GM18858 (cell line): ENCODE results near the gene MRM3.
"Not testable (repeated sequence)": the region's sequence is repeated elsewhere in the genome, so short reads cannot be mapped to it uniquely, and the experiment has no call there.

Experiments used
- ATAC-seq: cut with Tn5 transposase; IDR thresholded peaks from one replicate; pipeline ENCODE4 v1.9.1; 2021; ENCODE audit not compliant: unreplicated experiment

MRM3 gene

DNA sequence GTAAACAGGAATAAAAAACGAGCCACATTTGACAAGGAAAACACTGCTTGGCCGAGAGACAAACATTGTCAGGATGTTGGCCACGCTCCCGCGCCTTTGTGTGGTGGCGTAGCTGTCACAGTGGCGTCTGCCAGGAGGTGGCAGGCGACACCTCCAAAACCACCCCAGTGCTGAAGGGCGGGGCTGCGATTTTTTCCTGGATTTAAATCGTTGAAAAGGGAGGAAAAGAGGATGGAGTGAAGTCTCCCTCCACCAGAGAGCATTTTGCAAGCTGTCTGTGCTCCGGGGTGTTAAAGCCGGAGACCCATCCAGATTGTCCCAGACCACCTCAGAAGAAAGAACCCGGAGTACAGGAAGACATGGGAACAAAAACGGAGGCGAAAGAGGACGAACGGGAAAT, 12.7 kb downstream of the MRM3 start:
- no peak for ATAC-seq

DNA sequence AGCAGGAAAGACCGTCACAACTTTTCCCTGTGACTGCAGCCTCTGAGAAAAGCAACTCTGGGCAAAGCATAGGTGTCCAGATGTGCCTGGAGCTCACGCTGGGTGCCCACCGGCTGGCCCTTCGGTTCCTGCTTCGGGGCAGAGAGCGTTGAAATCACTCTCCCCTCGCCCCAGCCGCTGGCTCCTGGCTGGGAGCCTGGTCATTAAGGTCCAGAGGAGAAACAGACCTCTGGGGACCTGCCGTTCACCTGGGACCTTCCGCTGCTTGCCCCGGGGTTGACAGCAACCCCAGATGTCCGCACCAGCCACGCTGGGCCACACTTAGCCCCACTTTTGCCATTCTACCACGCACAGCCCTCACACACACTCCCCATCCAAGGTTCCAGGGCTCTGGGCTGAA, 13.1 kb downstream of the MRM3 start:
- no peak for ATAC-seq

DNA sequence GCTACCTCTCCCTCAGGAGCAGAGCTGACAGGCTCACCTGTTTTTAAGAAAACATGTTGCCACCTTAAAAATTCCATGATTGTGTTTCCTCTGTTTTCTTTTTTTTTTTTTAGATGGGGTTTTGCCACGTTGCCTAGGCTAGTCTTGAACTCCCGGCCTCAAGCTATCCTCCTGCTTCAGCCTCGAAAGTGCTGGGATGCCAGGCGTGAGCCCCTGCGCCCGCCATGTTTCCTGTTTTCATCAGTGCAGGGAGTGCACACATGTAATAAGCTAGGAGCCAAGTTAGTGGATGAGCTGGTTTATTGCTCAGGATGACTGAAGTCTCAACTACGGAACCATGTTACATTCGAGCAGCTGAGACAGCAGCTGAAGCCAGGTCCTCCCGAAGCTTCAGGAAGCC, 13.6 kb downstream of the MRM3 start:
- no peak for ATAC-seq

DNA sequence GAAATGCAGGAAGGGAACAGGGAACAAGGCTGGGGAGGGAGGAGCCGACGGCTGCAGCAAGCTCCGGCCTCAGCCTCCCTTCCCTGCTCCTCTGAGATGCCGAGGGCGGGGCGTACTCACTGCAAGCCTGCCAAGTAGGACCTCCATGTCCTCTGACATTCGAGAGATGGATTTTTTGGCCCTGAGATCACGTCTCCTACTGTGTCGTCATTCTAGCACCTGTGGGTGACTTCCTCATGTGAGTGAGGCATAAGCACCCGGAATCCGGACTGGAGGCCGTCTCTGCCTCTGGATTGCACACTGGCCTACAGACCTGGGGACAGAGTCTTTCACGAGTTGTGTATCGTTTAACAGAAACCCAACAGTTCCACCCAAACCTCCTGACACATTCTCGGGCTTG, 14.5 kb downstream of the MRM3 start:
- no peak for ATAC-seq

DNA sequence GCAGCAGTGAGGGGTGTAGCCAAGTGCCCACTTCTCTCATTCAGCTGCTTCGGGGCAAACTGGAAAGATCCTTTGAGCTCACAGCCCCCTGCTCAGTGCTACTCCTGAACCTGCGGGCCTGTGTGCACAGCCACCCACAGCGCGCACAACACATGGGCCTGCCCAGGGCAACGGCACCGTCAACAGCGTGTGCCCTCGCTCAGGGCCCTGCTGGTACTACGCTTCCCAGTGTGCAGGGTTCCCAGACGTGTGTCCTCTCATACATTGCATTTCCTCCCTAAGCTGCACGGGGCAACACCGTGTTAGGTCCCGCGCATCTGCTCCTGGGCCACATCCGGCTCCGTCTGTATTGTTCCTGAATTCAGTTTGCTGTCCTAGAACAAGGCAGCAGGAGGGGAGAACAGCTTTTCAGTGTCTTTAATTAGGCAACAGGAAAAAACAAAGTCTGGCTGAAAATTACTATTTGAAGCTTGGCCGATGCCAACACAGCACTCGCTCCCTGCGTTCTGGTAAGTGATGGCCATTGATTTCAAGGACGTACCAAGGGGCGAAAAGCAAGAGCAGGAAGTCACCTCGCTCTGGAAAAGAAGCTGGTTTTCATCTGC, 15.2 kb downstream of the MRM3 start:
- ATAC-seq: no peak

DNA sequence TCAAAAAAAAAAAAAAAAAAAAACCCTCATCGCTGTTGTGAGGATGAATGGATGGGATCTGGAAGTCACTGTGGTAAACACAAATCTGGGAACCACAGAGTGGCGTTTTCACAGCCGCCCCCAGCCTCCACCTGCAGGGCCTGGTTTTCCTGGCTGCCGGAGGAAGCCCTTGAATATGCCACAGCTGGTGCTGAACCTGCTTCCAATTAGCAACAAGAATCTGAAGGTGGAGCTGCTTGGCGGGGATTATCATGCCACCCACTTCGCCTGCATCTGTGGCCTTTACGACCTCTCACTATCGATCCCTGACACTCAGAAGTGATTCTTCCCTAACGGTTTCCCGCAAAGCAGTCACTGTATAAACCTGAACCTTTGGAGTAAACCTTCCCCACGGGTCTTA, 16.1 kb downstream of the MRM3 start:
- no peak for ATAC-seq

DNA sequence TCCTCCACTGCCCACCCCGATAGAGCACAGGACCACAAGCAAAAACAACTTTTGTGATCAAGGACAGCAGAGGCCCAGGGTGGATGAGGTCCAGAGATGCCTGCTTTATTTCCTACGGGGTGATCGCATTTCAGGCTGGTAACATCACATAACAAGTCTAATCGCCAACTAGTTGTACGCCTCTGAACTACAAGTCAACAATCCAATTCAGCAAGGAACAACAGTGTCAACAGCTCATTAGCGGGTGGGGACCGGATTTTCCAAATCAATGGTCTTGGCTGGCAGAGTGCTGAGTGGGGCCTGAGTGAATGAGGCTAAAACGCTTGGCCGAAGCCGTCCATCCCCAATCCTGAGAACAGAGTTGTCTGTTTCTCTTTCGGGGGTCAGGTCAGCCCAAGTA, 17.1 kb downstream of the MRM3 start:
- ATAC-seq: no peak

DNA sequence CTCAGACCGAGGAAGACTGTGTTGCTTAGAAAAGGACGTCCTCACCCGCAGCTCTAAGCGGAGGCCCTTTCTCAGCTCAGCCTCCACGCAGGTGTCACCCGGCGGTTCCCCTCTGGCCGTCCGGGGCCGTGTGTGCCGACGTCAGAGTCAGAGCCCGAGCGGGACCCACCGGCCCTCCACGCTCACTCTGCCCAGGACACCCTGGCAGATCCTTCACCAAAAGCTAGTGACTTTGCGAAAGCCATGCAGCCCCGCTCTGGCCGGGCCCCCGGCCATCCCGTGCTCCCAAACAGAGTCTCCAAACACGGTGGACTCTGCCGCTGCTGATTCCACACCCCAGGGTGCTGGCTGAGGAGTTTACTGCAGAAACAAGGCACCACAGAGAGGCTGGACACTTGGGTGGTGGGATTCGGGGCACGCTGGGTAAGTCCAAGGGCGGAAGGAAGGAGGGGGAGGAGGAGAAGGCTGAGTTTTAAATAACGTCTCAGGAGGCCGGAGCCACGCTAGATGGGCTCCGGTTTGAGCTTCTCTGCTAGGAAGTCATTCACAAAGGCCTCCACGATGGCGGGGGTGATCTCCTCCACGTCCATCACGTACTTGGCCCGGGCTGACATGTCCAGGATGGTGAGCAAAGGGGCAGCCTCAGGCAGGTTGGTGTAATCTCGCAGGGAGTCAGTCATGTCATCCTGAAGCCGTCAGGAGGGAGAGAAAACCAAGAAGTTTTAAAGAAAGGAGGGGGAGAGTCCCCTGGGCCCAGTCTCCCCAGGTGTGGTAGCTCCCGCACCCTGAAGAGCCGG, 18.5 kb downstream of the MRM3 start:
- ATAC-seq: no peak

DNA sequence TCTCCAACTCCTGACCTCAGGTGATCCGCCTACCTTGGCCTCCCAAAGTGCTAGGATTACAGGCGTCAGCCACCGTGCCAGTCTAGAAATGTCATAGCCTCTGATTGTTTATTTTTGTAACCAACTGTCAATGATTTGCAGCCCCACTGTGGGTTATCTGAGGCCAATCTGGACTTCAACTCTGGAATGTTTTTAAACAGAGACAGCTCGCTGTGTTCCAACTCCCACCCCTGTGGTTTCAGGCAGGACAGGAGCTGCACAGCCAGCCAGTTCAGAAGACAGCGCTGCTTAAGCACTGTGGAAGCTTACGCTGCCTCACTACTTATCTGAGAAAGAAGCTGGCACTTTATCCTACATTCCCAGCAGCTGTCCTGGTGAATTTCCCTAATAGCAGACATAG, 19.5 kb downstream of the MRM3 start:
- no peak for ATAC-seq

DNA sequence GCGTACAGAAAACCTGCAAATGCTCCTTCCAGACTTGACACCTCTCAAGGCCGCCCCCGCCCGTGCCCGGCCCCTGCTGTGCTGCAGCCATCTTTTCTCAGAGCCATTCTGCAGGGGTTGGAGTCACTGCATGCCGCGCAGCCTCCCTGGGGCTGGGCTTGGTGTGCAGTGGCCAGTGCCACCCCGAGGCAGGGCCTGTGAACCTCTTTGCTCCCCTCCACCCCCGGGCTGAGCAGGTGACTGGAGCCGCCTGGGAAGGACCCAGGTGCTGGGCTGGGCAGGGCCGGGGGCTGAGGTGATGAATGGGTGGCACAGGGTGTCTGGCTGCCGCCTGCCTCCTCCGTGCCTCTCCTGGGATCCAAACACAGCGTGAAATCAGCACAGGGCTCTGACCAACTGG, 20.3 kb downstream of the MRM3 start:
- ATAC-seq: no peak

DNA sequence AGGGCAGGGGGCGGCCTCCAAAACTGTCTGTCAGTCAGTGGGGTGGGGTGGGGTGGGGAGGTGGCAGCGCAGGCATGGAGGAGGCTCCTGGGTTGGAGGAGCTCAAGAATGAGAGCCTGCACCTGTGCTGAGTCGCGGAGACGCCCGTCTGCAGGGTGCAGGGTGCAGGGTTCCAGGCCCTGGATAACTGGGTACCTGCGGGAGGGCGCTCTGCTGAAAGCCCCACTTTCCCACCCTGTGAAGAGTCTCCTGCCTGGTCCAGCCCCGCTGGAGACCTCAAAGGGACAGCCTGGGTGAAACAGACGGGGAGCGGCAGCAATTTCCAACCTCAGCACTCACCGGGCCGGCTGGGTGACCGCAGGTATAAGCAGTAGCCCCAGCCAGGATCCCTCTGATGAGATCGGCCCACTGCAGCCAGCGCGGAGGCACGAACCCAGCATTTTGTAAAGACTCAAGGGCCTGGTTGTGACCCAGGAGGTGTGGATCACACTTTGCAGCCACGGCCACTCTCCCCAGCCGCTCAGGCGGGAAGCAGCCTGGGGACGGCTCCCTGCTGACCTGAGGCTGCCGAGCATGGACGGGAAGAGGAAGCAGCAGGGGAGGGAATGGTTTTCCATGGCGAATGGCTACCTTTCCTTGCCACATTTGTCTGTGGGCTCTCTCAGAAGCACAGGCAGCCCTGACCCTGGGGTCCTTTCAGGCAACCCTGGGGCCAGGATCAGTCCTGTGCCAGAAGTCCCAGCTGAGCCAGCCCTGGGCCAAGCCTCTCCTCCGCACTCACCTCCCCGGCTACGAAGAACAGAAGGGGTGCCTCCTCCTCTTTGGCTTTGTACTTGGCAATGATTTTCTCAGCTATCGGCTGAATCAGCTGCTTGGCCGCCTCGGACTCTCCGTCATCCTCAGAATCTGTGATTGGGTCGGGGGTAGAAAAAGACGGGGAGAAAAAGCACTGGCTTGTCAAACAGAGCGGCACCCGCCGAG, 21.0 kb downstream of the MRM3 start:
- no peak for ATAC-seq

DNA sequence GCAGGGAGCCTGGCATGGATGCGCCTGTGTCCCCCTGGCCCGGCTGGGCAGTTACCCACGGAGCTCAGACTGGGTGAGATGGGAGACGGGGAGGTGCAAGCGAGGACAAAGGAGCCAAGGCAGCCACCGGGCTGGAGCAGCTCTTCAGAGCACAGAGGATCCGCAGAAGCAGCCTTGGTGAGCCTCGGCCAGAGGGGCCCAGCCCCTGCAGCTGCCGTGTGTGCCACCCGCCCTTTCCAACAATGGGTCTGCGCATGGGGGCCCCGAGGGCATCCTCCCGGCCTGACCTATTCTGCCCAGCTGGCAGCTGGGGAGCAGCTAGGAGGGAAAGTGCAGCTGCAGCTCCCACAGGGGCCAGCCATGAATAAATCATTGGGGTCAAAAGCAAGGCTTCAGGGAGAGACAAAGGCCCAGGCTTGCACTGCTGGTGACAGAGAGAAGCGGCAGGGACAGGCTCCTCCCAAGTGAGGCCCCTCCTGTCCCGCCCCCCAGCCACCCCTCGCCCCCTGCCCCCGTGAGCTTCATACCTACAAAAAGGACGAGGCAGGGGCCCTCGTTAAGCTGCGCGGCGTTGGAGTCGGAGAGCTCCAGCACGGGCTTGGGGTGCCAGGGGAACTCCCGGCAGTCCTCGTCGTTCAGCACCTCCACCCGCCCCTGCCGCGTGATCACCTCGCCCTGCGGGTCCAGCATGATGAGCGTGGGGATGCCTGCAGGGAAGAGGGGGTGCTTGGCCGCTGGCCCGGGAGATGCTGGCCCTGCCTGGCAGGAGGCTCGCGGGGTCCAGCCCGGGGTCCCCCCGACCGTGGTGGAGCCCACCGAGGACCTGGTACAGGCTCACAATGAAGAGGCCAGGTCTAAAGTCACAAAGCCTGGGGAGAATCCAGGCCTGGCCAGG, 22.6 kb downstream of the MRM3 start:
- ATAC-seq: no peak

DNA sequence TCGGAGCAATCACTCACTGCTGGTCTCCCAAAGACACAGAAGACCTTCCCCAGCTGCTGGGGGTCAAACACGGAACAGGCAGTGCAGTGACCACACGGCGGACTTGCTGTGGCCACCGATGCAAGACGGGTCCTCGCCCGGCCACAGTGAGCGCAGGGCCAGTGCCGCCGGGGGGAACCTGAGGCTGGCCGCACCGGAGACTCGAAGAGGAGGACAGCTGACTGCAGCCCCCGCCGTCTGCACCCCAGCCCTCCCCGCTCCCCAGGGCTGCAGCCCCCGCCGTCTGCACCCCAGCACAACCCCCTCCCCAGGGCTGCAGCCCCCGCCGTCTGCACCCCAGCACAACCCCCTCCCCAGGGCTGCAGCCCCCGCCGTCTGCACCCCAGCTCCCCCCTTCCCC, 23.7 kb downstream of the MRM3 start:
- not testable (repeated sequence) for ATAC-seq

DNA sequence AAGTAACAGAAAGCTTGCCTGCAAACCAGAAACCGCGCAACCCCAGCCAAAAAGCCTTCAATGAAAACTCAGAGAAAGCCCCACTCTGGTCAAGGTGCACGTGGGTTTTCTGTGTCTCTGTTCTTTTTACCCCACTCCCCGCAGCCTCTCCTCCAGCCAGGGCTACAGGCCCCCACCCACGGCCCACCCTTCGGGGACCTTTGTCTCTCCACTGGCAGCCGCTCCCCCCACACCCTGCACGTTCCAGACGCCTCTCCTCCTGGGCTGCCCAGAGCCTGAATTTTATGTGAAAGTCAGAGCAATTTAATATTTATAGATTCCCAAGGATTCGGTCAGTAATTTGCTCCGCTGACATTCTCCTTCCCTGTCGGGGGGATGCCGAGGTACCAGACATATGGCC, 24.2 kb downstream of the MRM3 start:
- ATAC-seq: no peak

DNA sequence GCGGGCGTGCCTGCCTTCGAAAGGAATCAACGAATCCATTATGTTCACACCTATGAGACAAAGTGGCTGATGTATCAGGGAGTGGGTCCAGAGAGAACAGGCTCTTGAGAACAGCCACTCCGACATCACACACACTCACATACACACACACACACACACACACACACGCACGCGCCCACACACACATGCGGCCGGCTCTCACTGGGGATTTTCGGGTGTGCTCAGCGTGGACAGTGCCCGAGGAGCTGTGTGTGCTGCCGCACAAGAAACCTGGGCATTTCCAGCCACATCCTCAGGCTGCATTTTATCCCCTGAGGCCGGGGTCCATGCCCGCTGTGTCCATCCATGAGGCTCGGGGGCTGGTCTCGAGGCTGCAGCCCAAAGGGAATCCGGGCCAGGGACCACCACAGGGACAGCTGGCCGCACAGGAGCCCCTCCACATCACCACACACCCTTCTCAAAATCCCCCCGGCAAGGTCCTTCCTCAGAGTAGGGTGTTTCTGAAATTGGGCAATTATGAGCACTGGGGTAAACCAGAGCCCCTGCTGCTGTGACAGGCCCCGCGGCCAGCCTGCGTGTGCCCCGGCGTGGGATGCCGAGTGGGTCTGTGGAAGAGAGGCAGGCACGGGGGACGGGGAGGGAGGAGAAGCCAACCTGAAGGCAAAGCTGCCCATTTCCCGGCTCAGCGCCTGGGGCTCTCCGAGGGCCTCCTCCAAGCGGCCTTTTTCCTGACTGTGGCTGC, 24.8 kb downstream of the MRM3 start:
- ATAC-seq: no peak

DNA sequence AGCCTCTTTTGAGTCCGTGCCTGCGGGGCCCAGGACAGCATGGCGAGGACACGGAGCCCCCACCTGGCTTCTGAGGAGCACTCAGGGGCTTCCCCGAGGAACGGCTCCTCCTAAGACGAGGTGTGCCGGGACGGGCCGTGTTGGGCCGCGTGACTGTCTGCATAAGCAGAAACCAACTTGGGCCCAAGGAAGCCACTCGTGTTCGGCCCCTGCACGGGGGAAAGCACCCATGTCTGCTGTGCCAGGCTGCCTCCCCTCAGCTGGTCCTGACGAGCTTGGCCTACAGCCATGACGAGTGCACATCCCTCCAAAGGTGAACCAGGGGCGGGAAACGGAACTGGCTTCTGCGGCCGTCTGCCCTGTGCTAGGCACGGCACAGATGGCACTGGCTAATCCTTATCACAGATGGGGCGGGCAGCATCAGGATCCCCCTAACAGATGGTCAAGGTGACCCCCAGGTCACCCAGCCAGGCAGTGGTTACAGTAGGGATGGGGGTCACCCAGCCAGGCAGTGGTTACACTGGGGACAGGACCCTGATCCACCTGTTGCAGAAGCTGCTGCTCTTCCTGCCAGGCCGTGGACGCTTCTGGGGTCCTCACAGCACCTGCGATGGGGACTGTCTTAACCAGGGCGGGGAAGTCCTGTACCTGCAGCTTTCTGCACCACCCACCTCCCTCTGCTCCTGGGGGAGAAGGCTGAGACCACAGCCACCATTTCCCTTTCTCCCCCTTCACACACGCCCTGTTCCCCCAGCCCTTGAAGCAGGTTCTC, 25.6 kb downstream of the MRM3 start:
- ATAC-seq: no peak

DNA sequence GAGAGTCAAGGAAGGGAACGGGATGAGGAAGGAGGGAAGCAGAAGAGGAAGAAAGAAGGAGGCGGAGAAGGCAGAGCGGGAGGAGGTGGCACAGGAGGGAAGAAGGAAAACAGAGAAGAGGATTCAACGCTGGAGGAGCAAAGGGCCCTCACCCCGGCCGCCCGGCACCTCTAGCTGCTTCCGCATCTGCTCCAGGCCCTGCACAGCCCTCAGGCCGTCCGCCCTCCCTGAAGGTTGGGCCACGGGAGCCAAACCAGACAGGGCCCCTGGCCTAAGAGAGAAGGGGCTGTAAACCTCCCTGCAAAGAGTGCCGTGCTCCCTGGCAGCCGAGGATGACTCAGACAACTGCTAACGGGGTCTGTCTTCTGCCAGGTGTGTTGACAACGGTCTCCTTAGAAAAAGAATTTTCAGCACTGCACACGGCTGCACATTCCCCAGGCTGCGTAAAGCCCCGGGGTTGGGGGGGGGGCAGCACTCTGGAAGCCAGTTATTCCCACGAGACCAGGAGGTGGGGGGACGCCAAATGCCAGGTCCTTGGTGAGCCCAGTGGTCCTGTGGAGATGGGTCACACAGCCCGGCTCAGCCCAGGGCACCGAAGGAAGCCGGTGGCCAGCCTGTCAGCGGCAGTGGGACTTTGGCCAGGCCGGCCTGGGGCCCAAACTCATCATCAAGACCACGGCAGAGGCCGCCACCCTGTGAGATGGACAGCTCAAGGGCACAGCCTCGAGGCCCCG, 29.1 kb downstream of the MRM3 start:
- ATAC-seq: no peak

DNA sequence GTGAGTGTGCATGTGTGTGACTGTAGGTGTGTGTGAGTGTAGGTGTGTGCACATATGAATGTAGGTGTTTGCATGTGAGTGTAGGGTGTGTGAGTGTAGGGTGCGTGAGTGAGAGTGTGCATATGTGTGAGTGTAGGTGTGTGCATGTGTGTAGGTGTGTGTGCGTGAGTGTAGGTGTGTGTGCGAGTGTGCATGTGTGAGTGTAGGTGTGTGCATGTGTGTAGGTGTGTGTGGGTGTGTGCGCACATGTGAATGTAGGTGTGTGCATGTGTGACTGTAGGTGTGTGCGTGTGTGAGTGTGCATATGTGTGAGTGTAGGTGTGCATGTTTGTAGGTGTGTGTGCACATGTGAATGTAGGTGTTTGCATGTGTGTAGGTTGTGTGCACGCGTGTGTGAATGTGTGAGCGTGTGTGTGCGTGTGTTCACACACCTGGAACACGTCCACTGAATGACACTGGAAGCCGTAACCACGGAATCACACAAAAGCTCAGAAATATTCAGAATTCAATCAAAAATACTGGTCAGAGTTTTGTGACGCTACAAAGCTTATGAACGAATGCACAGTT, 30.6 kb downstream of the MRM3 start:
- ATAC-seq: no peak
